Left cardiac atrium (tissue), 4 donors: Measurements from ENCODE around the gene GAGE1. TPM values are rescaled to one million over a fixed set of nuclear protein-coding genes. Genes with fewer than 3 reads are reported as not detected.
"Not testable (repeated sequence)": the region's sequence is repeated elsewhere in the genome, so short reads cannot be mapped to it uniquely, and the experiment has no call there.

Source experiments
- ATAC-seq, 2 donors: fragments of 200-7000 bp; cut with Tn5 transposase; one replicate each; pipeline ENCODE4 v1.9.1; 2020; ENCODE audit warnings: mild to moderate bottlenecking in 2 of 2, moderate library complexity in 2 of 2
- DNase-seq: peaks from one replicate; pipeline ENCODE4 v3.0.0-alpha.2; 2020
- intact Hi-C, 2 donors: fragments of 100-400 bp; cut with DNase I; formaldehyde crosslinking; loops; one replicate each; pipeline versions ENCODE4 v1.14.1 to v1.15.1; 2022 to 2023
- long read RNA-seq: library from polyadenylated mRNA; unstranded; transcript quantifications from one replicate; pipeline ENCODE4 v2.0.0, GENCODE V29; 2021
- total RNA-seq, 2 donors: library from RNA; stranded (reverse); fragmentation: NEBNext Ultra II Directional; extraction: Animal tissue kit (Norgen Biotek cat#: 25700); gene quantifications; one replicate each; pipeline ENCODE4 v1.2.1, GENCODE V29; 2021
- donor health status: DM: no; HTN: yes; CAD: no.
- donor health status: DM: no; HTN: yes; CAD: no; lungs with severe emphysema.
- donor health status: DM: yes; HTN: yes; CAD: no.
- donor health status: Dilated cardiomyopathy.

GAGE1 gene
- total RNA-seq: not detected
- long read RNA-seq: 0 reads

DNA sequence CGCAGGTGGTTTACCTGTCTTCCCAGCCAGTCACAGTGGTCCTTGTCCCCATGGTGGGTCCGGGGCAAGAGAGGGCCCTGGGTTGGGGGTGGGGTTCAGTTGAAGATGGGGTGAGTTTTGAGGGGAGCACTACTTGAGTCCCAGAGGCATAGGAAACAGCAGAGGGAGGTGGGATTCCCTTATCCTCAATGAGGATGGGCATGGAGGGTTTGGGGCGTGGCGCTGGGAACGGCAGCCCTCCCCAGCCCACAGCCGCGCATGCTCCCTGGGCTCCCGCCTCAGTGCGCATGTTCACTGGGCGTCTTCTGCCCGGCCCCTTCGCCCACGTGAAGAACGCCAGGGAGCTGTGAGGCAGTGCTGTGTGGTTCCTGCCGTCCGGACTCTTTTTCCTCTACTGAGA lies at the start of gene GAGE1:
Gene GAGE1 (plus strand): TSS at position 301 of the 400 bp plus-strand sequence. CDS start 1,155 bp downstream, outside the sequence.
- DNase-seq, intact Hi-C loops, ATAC-seq: not testable (repeated sequence)

DNA sequence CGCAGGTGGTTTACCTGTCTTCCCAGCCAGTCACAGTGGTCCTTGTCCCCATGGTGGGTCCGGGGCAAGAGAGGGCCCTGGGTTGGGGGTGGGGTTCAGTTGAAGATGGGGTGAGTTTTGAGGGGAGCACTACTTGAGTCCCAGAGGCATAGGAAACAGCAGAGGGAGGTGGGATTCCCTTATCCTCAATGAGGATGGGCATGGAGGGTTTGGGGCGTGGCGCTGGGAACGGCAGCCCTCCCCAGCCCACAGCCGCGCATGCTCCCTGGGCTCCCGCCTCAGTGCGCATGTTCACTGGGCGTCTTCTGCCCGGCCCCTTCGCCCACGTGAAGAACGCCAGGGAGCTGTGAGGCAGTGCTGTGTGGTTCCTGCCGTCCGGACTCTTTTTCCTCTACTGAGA lies 47.8 kb upstream of the GAGE1 start, which contains the start of gene GAGE12E:
Gene GAGE12E (plus strand): TSS at position 301 of the 400 bp plus-strand sequence. CDS start 1,155 bp downstream, outside the sequence.
- ATAC-seq, intact Hi-C loops, DNase-seq: not testable (repeated sequence)

DNA sequence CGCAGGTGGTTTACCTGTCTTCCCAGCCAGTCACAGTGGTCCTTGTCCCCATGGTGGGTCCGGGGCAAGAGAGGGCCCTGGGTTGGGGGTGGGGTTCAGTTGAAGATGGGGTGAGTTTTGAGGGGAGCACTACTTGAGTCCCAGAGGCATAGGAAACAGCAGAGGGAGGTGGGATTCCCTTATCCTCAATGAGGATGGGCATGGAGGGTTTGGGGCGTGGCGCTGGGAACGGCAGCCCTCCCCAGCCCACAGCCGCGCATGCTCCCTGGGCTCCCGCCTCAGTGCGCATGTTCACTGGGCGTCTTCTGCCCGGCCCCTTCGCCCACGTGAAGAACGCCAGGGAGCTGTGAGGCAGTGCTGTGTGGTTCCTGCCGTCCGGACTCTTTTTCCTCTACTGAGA lies 38.3 kb upstream of the GAGE1 start, which contains the start of gene GAGE12F:
Gene GAGE12F (plus strand): TSS at position 301 of the 400 bp plus-strand sequence. CDS start 1,155 bp downstream, outside the sequence.
- intact Hi-C loops, DNase-seq, ATAC-seq: not testable (repeated sequence)

DNA sequence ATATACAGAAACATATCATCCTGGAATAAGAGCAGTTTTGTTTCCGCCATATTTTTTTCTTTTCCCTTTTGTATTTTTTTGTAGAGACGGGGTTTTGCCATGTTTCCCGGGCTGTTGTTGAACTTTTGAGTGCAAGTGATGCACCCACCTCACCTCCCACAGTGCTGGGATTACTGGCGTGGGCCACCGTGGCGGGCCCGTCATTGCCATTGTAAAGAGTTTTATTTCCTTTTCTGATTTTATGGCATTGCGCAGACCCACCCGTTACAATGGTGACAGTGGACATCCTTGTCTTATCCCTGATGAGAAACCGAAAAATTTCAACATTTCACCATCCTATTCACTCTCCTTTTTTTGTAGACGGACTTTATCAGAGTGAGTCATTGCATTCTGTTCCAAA lies 30.1 kb upstream of the GAGE1 start:
- intact Hi-C loops, DNase-seq, ATAC-seq: not testable (repeated sequence)

DNA sequence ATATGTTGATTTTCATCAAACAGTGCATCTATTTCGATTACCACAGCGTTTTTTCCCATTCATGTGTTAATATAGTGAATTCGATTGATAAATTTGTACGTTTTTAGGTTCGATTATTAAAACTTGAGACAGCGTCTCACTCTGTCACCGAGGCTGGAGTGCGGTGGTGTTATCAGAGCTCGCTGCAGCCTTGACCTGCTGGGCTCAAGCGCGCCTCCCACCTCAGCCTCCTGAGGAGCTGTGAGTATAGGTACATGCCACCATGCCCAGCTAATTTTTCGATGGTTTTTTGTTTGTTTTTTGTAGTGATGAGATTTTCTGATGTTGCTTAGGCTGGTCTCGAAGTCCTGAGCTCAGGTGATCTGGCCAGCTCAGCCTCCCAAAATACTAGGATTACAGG lies 29.7 kb upstream of the GAGE1 start:
- intact Hi-C loops, ATAC-seq, DNase-seq: not testable (repeated sequence)

GRCh38 chrX:49570100-49570499 lies 28.7 kb upstream of the GAGE1 start, which contains the start of gene GAGE12G:
Gene GAGE12G (plus strand): TSS chrX:49570400. CDS start chrX:49571555, 1,155 bp downstream.
- DNase-seq, intact Hi-C loops, ATAC-seq: not testable (repeated sequence)

DNA sequence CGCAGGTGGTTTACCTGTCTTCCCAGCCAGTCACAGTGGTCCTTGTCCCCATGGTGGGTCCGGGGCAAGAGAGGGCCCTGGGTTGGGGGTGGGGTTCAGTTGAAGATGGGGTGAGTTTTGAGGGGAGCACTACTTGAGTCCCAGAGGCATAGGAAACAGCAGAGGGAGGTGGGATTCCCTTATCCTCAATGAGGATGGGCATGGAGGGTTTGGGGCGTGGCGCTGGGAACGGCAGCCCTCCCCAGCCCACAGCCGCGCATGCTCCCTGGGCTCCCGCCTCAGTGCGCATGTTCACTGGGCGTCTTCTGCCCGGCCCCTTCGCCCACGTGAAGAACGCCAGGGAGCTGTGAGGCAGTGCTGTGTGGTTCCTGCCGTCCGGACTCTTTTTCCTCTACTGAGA lies 19.2 kb upstream of the GAGE1 start, which contains the start of gene GAGE12H:
Gene GAGE12H (plus strand): TSS at position 301 of the 400 bp plus-strand sequence. CDS start 1,155 bp downstream, outside the sequence.
- ATAC-seq, intact Hi-C loops, DNase-seq: not testable (repeated sequence)

GRCh38 chrX:49589196-49589595 lies 9.6 kb upstream of the GAGE1 start, which contains the start of gene GAGE2A:
Gene GAGE2A (plus strand): TSS chrX:49589496. CDS start chrX:49590651, 1,155 bp downstream.
- ATAC-seq, intact Hi-C loops: not testable (repeated sequence)

DNA sequence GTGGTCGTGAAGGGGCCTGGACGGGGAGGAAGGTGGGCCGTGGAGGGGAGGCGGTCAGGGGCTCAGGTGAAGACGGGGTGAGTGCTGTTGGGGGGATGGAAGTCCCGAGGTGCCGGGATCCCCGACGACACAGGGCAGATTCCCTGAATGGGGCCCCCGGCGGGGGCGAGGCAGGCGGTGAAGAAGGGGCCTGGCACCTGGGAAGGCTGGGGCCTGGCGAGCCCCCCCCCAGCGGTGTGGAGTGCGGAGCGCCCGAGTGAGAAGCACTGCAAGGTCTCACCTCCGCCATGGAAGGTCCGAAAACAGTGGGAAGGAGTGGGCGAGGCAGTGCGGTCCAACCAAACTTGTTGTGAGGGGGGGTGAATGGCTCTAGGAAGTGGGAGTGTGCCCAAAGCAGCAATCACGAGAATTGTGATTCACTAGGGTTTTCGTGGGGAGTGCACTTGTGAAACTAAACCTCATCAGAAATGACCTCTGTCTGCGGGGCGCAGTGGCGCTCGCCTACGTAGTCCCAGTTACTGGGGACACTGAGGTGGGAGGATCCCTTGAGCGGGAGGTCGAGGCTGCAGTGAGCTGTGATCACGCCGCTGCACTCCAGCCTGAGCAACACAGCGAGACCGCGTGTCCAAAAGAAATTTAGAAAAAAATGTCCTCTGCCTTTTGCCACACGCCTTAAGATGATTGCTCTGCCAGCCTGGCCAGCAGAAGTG lies 8.9 kb upstream of the GAGE1 start:
- ATAC-seq, intact Hi-C loops: not testable (repeated sequence)
- peak; percentile 23 for DNase-seq

More at GRCh38 chrX:49589196-49589595, 9.6 kb upstream of the GAGE1 start, which contains the start of gene GAGE2A:
- DNase-seq: not testable (repeated sequence)

- ATAC-seq, intact Hi-C loops, DNase-seq: not testable (repeated sequence)
These were observed 8.3 kb upstream of the GAGE1 start for GRCh38 chrX:49590488-49590887.

- intact Hi-C loops: no loop called here
- ATAC-seq: no peak
These were observed 12.0 kb downstream of the GAGE1 start for GRCh38 chrX:49610718-49611310.

DNA sequence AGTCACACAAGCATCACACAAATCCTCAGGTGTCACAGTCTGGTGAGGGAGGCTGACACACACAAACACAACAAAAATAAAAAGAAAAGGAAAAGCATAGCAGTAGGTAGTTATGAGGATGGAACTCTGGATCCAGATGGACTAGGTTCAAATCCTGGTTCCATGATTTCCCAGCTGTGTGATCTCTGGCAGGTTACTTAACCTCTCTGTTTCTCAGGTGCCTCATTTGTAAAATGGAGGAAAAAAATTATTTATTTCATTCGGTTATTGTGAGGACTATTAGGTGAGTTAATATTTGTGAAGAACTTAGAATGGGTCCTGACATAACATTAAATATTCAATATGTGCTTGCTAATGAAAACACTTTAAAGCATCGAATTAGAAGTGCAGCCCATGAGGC lies 19.8 kb downstream of the GAGE1 start:
- ATAC-seq: no peak

More at GRCh38 chrX:49610718-49611310, 12.0 kb downstream of the GAGE1 start:
- no peak for DNase-seq

GRCh38 chrX:49627086-49627777 lies 28.4 kb downstream of the GAGE1 start:
- DNase-seq (no peak), ATAC-seq (no peak)
- intact Hi-C loops: no loop called here

More for the DNA sequence above, 19.8 kb downstream of the GAGE1 start:
- no peak for DNase-seq
- intact Hi-C loops: no loop called here

- DNase-seq (no peak), ATAC-seq (no peak)
- intact Hi-C loops: no loop called here
These were observed 46.3 kb downstream of the GAGE1 start for GRCh38 chrX:49644991-49645637.

- intact Hi-C loops: no loop called here
- ATAC-seq (no peak), DNase-seq (no peak)
These were observed 57.7 kb downstream of the GAGE1 start for GRCh38 chrX:49656533-49656932.
